Kidney (tissue), 14 donors: ENCODE results near the gene IL18BP. TPM values are rescaled to one million over a fixed set of nuclear protein-coding genes. Genes with fewer than 3 reads are reported as not detected.

Experiments
- DNase-seq, 5 donors: peaks; one replicate each; pipeline ENCODE4 v3.0.0-alpha.2; 2013 to 2020
- FAIRE-seq: peaks from 2 replicates; lab custom pipeline; 2012; peaks lifted over from hg19 to GRCh38; lab: Jason Lieb, UNC
- H3K27ac ChIP-seq, 2 donors: one replicate each; pipeline ENCODE4 v1.7.0; 2013; ENCODE audit warnings: low read depth in 2 of 2, low read length in 2 of 2, inconsistent platforms in 1 of 2
- H3K27me3 ChIP-seq: one replicate; pipeline ENCODE4 v1.7.1; 2013; ENCODE audit warnings: low read length, inconsistent platforms; ENCODE audit not compliant: control insufficient read depth, insufficient read depth
- H3K36me3 ChIP-seq, 3 donors: one replicate each; pipeline versions ENCODE4 v1.7.0 to v1.7.1; 2013; ENCODE audit warnings: low read length in 3 of 3, control low read depth in 1 of 3, inconsistent platforms in 1 of 3; ENCODE audit not compliant: insufficient read depth in 3 of 3, control insufficient read depth in 2 of 3
- H3K4me1 ChIP-seq, 3 donors: one replicate each; pipeline versions ENCODE4 v1.7.0 to v1.7.1; 2013; ENCODE audit warnings: low read length in 3 of 3, inconsistent platforms in 1 of 3, low read depth in 1 of 3; ENCODE audit not compliant: control insufficient read depth in 2 of 3, insufficient read depth in 2 of 3
- H3K4me3 ChIP-seq, 3 donors: one replicate each; pipeline versions ENCODE4 v1.7.0 to v1.8.1; 2013; ENCODE audit warnings: low read length in 3 of 3, control low read depth in 1 of 3, inconsistent platforms in 1 of 3
- H3K9ac ChIP-seq, 3 donors: one replicate each; pipeline versions ENCODE4 v1.7.0 to v1.7.1; 2013; ENCODE audit warnings: low read length in 3 of 3, control low read depth in 1 of 3, inconsistent platforms in 1 of 3
- H3K9me3 ChIP-seq, 3 donors: one replicate each; pipeline versions ENCODE4 v1.7.0 to v1.7.1; 2013; ENCODE audit warnings: low read length in 3 of 3, control low read depth in 1 of 3, inconsistent platforms in 1 of 3; ENCODE audit not compliant: control insufficient read depth in 2 of 3, insufficient read depth in 1 of 3
- intact Hi-C: fragments of 100-400 bp; cut with DNase I; formaldehyde crosslinking; loops from one replicate; pipeline ENCODE4 v1.11.1; 2022
- polyA plus RNA-seq: library from polyadenylated mRNA; stranded (reverse); fragments of 350-450 nt; fragmentation: Illumina TruSeq; extraction: RNeasy Lipid Tissue Mini Kit (QIAGEN cat#74804); gene quantifications from one replicate; pipeline ENCODE4 v1.2.3, GENCODE V29; 2014; ENCODE audit warnings: low read depth, low replicate concordance; ENCODE audit not compliant: insufficient read depth
- total RNA-seq: library from RNA; stranded (reverse); fragmentation: NEBNext Ultra II Directional; extraction: Animal tissue kit (Norgen Biotek cat#: 25700); gene quantifications from one replicate; pipeline ENCODE4 v1.2.1, GENCODE V29; 2021
- TF ChIP-seq, protein P1 (sequence below): IDR thresholded peaks from 3 replicates; pipeline ENCODE4 v1.5.1; 2012; ENCODE audit warnings: mild to moderate bottlenecking, moderate library complexity, borderline replicate concordance; ENCODE audit not compliant: insufficient read depth; ENCODE audit errors: extremely low read depth
- donor health status: control.
- donor health status: control.
- donor health status: control.
- donor health status: control.
- donor health status: control.
- donor health status: DM: yes; HTN: yes; CAD: no.
- donor health status: Normal renal cell carcinoma (clear cell type).

IL18BP gene
- total and polyA plus RNA-seq, 2 donors from 2014 or later = 19.5 to 21.1 TPM

DNA sequence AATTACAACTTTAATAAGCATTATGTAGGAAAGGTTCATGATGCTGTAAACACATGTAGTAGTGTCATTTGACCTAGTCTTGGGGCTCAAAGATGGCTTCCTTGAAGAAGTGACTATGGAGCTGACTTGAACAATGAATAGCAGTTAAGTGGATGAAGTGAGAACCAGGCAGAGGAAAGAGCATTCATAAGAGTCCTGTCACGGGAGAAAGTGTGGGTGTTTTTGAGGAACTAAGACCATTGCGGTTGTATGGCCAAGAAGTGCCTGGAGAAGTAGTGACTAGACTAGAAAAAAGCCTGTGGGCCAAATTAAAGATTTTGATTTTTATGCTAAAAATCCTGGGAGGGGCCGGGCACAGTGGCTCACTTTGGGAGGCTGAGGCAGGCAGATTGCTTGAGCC lies 7.2 kb upstream of the IL18BP start:
- H3K9me3 ChIP-seq = no peaks in the 10 kb centered on the region
- intact Hi-C loops = no loop called here
- FAIRE-seq (no peak), DNase-seq (no peak)
- TF ChIP-seq, protein P1, sequence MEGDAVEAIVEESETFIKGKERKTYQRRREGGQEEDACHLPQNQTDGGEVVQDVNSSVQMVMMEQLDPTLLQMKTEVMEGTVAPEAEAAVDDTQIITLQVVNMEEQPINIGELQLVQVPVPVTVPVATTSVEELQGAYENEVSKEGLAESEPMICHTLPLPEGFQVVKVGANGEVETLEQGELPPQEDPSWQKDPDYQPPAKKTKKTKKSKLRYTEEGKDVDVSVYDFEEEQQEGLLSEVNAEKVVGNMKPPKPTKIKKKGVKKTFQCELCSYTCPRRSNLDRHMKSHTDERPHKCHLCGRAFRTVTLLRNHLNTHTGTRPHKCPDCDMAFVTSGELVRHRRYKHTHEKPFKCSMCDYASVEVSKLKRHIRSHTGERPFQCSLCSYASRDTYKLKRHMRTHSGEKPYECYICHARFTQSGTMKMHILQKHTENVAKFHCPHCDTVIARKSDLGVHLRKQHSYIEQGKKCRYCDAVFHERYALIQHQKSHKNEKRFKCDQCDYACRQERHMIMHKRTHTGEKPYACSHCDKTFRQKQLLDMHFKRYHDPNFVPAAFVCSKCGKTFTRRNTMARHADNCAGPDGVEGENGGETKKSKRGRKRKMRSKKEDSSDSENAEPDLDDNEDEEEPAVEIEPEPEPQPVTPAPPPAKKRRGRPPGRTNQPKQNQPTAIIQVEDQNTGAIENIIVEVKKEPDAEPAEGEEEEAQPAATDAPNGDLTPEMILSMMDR = no peak
- H3K4me3 ChIP-seq = no peak overlapping the region
- H3K4me1 ChIP-seq = no peaks in the 10 kb centered on the region
- no peak overlapping the region for H3K9ac ChIP-seq
- H3K27me3 ChIP-seq = no peaks in the 10 kb centered on the region
- H3K27ac ChIP-seq = no peak overlapping the region
- peaks cover 4 to 12% (median 9%) of the 10 kb centered on the region in 3 donors for H3K36me3 ChIP-seq

DNA sequence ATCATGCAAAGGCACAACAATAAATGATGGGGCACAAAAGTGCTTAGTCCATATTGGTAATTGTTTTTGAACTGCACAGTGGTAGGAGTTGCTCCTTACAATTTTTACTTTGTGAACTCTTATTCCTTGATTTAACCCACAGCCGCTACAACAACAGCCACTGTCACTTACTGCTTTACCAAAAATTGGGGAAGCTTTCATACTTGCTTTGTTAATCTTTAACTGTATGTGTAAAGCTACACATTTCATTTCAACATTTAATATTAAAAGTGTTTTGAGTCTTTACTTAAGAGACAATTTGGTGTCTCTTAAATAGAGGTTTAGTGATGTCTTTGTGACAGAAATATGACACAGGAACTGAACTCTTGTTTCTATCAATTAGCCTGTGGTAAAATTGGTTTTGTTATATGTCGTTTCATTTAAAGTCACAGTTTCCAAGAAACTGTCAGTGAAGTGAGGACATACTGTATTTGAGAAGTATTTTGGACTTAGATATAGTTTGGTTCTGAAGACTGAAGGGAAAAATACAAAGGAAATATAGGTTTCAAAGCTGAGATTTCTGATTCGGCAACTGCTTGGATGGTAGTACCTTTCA lies 6.5 kb upstream of the IL18BP start:
- H3K27me3 ChIP-seq = no peaks in the 10 kb centered on the region
- no peak overlapping the region for H3K9ac ChIP-seq
- no peak overlapping the region for H3K27ac ChIP-seq
- intact Hi-C loops = no loop called here
- no peaks in the 10 kb centered on the region for H3K4me1 ChIP-seq
- TF ChIP-seq, protein P1 = no peak
- no peaks in the 10 kb centered on the region for H3K9me3 ChIP-seq
- FAIRE-seq (no peak), DNase-seq (no peak)
- H3K4me3 ChIP-seq = no peak overlapping the region
- peaks cover 4 to 10% (median 8%) of the 10 kb centered on the region in 3 donors for H3K36me3 ChIP-seq

DNA sequence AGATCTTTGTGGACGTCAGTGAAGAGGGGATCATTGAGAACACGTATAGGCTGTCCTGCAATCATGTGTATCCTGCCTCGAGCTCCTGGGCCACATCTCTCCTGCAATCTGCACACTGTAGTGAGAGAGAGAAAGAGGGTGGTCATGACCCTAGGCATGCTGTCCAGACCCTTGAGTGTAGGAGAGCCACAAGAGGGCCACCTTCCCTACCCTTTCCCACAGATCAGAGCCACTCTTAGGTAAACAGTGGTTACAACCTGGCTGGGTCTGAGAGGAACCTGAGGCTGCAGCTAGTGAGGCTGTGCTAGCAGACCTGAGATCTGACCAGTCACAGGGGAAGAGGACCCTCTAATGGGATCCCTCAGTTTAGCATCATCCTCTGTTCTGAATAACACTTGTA lies 3.9 kb upstream of the IL18BP start:
- DNase-seq (no peak), FAIRE-seq (no peak)
- Histone ChIP-seq H3K4me1 (peaks cover 0 to 10% (median 4%) of the 10 kb centered on the region in 3 donors), H3K9me3 (no peaks in the 10 kb centered on the region), H3K4me3 (no peak overlapping the region), H3K36me3 (peaks cover 4 to 6% (median 4%) of the 10 kb centered on the region in 3 donors), H3K27me3 (no peaks in the 10 kb centered on the region), H3K27ac (no peak overlapping the region), H3K9ac (no peak overlapping the region)
- intact Hi-C loops = no loop called here
- TF ChIP-seq, protein P1 = no peak
